D721Med (cell line): ENCODE results near the gene GRPEL1.

Experiments used
- DNase-seq: peaks from one replicate; pipeline ENCODE4 v3.0.0; 2011; ENCODE audit warnings: low spot score; ENCODE audit not compliant: insufficient read length
- FAIRE-seq: peaks from 2 replicates; lab custom pipeline; 2011; peaks lifted over from hg19 to GRCh38; lab: Jason Lieb, UNC
- CTCF ChIP-seq: IDR thresholded peaks from 2 replicates; pipeline ENCODE4 v1.5.1; 2012; ENCODE audit warnings: mild to moderate bottlenecking, control low read depth; ENCODE audit not compliant: insufficient read depth; ENCODE audit errors: missing control alignments

Gene GRPEL1

DNA sequence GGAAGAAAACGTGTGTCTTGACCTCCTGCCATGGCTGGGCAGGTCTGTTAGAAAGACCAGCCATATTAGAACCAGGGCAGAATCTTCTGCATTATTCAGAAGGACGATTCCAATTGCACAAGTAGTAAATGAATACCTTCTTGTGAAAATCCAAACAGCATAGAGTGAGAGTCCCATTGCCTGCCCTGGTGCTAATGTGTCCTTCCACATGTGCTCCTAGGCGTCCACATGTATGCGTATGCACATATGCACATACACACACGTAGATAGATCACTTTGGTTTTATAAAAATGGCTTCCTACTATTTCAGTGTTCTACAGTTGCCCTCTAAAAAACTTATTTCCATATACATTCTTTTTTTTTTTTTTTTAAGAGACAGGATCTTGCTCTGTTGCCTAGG lies 10.2 kb upstream of the GRPEL1 start:
- FAIRE-seq (no peak), DNase-seq (no peak)
- TF ChIP-seq CTCF, result no peak

GRCh38 chr4:7077371-7077770 lies 9.5 kb upstream of the GRPEL1 start:
- no peak for FAIRE-seq
- no peak for DNase-seq

GRCh38 chr4:7076696-7077082 lies 8.8 kb upstream of the GRPEL1 start:
- no peak for DNase-seq
- FAIRE-seq, result no peak
- no peak for TF ChIP-seq CTCF

More at GRCh38 chr4:7077371-7077770, 9.5 kb upstream of the GRPEL1 start:
- TF ChIP-seq CTCF, result no peak

GRCh38 chr4:7075962-7076695 lies 8.3 kb upstream of the GRPEL1 start:
- FAIRE-seq, result no peak
- no peak for TF ChIP-seq CTCF
- DNase-seq, result no peak

GRCh38 chr4:7074426-7074825 lies 6.6 kb upstream of the GRPEL1 start:
- DNase-seq (no peak), FAIRE-seq (no peak)
- TF ChIP-seq CTCF, result no peak

DNA sequence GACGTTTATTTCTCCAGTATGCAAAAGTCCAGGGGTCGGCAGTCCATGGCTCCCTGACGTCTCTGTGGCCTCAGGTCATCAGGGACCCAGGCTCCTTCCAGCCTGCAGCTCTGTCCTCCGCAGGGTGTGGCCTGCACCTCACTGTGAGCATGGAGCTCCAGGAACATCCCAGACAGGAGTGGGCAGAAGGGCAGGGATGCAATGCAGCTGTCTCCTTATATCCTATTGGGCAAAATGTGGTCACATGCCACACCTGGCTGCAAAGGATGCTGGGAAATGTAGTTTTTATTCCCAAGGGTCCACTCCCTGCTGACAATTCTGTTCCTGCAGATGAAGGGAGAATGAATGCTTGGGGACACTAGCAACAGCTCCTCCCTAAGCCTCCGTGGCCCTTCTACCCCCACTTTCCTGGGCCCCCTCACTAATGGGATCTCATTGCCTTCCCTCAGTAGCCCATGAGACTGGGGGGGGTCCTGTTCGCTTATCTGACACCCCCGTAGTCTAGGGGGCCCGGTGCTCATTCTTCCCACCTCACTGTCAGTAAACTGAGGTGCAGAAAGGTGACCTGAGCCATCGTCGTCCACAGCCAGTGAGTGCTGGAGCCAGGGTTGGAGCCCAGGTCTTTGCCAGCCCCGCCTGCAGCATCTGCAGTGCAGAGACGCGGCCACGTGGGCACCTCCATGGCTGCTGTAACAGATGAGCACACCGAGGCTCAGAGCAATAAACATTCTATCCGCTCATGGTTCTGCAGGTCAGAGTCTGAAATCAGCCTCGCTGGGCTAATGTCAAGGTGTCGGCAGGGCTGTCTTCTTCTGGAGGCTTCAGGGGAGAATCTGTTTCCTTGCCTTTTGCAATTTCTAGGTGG lies 5.9 kb upstream of the GRPEL1 start:
- FAIRE-seq, result no peak
- DNase-seq, result peak; percentile 61
- no peak for TF ChIP-seq CTCF
